GM18519 (cell line): Measurements from ENCODE around the gene KIAA0040.

Experiments
- ATAC-seq: cut with Tn5 transposase; IDR thresholded peaks from one replicate; pipeline ENCODE4 v1.9.1; 2021; ENCODE audit warnings: mild to moderate bottlenecking, moderate library complexity; ENCODE audit not compliant: unreplicated experiment, low FRiP score

The KIAA0040 gene

GRCh38 chr1:175172503-175172902 is 20.1 kb downstream of the KIAA0040 start:
- ATAC-seq, result no peak

GRCh38 chr1:175171036-175171913 is 21.3 kb downstream of the KIAA0040 start:
- ATAC-seq, result no peak

DNA sequence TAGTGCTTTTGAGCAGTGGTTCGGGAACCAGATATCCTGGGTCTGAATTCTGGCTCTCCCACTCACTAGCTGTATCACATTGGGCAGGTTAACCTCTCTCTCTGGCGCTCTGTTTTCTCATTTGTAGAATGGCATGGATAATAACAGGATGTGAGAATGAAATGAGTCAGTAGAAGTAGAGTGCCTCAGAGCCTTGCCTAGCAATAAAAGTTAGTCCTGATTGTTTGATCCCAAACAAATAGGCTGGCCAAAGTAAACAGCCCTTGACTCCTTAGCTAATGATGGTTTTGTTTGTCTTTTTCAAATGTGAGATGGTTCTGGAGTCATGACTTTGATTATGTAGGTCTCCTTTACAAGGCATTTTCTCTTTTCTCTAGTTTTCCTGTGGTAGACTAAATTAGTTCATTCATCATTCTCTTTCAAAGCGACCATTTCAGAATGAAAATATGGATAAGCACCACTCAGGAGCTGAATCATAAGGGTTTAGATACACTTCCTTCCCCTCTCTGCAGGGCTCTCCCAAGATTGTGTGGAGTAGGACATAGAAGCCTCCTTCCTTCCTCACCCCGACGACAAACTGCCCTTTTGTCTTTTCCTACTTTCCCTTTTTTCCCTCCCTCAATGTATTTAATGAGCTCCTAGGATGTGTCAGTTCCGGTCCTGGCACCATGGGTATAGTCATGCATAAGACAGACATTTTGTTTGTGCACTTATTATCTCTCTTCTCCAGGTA is 23.1 kb downstream of the KIAA0040 start:
- ATAC-seq, result no peak

DNA sequence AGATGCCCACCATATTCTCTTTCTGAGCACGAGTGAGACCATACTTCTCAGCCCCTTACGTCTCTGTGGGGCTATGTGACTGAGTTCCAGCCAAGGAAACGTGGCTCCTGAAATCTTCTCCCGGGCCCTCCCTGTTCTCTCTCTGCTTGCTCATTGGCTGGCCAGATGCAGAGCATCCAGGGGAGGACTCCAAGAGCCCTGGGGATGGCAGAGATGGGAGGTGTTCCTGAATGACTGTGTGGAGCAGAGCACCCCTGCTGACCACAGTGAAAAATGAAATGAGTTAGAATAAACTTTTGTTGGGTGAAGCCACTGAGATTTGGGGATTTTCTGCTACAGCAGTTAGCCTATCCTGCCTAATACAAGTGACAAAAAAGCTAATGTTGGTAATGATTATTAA is 23.8 kb downstream of the KIAA0040 start:
- no peak for ATAC-seq

- ATAC-seq, result no peak
Observed at GRCh38 chr1:175167861-175168260, 24.7 kb downstream of the KIAA0040 start.

GRCh38 chr1:175166746-175167145 is 25.8 kb downstream of the KIAA0040 start:
- ATAC-seq, result no peak

- no peak for ATAC-seq
Observed at GRCh38 chr1:175164751-175165150, 27.8 kb downstream of the KIAA0040 start.

- no peak for ATAC-seq
Observed at GRCh38 chr1:175163702-175164101, 28.9 kb downstream of the KIAA0040 start.

GRCh38 chr1:175162955-175163354 is 29.6 kb downstream of the KIAA0040 start:
- ATAC-seq, result no peak

- ATAC-seq, result no peak
Observed at GRCh38 chr1:175158170-175158591, 34.4 kb downstream of the KIAA0040 start.

DNA sequence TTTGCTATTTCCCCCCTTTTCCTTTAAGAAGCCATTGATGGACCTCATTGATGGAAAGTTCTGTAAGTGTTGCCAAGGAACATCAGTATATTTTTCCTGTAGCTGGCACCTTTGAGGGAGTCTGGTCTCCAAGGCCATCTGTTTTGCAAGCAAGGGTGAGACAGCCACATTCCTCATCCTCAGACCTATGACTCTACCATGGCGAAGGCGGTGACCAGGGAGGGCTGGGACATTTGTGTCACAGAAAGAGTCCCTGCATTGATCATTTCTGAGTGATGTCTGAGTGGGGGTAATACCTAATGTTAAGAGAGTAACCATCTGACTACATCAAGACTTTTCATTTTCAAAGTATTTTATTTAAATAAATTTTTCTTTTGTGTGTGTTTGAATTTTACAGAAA is 35.4 kb downstream of the KIAA0040 start:
- no peak for ATAC-seq

DNA sequence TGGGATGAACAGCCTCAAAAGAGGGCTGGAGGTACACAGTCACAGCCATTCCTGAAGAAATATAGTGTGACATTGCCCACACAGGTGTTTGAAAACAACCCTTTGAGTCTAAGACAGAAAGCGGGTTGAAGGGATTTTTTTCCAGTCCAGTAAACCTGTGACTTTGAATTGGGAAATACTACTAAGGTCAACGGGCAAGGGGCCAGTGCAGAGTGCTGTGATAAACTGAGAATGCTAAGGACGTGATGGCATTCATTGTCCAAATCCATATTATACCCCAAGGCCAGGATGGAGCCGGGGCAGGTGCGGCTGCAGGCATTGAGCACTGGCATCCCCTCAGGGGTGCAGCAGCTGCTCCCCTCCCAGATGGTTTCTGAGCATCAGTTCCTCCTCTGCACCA is 36.6 kb downstream of the KIAA0040 start:
- ATAC-seq, result no peak

DNA sequence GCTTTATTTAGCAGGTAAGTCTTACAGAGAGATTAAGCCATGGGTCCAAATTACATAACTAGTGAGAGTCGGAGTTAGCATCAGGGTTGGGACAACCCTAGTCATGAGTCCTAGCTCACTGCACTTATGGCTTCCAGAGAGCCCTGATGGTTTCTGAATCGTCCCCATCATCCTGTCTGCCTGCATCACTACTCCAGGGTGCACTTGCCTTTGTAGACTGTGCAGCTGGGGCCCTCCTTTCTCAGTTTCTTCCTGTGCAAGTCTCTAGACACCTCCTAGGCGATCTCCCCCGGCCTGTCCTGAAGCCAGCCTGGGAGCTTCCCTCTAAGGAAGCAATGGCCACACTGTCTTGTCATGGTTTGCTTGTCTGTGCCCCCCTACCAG is 37.1 kb downstream of the KIAA0040 start:
- ATAC-seq, result no peak

- peak; percentile 38 for ATAC-seq
Observed at GRCh38 chr1:175154629-175155472, 37.7 kb downstream of the KIAA0040 start.

DNA sequence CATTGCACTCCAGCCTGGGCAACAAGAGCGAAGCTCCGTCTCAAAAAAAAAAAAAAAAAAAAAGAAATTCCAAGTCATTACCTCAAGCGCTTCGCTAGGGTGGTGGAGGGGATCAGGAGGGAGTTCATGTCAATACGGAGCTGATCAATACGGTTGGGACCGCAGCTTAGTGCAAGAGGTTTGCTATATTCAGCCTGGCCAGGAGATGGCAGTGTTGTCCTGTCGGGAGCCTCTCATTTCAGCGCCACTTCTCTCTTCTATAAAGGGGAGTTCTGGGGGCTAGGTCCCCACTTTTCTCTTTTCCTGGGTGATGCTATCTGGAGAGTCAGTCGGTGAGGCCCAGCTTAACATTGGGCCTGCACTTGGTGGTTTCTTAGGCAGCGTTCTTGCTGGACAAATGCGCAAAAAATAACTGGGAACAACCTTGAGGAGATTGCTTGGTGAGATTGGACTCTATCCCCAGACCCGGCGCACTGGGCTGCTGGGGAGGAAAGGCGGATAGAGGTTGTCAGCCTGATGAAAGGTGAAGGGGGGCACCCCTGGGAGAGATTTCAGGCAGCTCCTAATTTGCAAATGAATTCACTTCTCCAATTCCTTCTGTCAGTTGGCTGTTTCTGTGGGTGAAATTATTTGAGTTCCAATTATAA is 40.4 kb downstream of the KIAA0040 start:
- ATAC-seq, result no peak

- no peak for ATAC-seq
Observed at GRCh38 chr1:175150596-175151319, 41.8 kb downstream of the KIAA0040 start.

DNA sequence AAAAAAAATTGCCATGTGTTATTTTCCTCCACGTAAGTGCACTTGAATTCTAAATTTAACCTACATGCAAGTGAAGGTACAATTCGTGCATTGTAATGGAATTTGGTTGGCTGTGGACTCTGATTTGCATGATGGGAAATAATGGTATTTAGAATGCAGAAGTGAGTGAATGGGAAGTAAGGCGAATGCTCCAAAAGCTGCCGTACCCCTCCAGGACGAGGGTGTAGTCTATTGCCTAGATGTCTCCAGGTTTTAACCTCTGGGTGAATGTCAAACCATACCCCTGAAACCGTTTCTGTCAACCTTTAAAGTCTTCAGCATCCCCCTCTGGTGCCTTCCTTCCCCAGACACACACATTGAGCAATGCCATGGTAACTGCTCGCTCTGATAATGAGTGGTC is 44.5 kb downstream of the KIAA0040 start:
- ATAC-seq, result no peak

- no peak for ATAC-seq
Observed at GRCh38 chr1:175147569-175147968, 45.0 kb downstream of the KIAA0040 start.

GRCh38 chr1:175146529-175147213 is 45.9 kb downstream of the KIAA0040 start:
- ATAC-seq, result no peak
